ENCODE measurements around the gene KLF6. TPM values are rescaled to one million over a fixed set of nuclear protein-coding genes. Genes with fewer than 3 reads are reported as not detected.

Gene KLF6
- total and polyA plus RNA-seq, 7 experiments from 2014 or later, result 142 to 1,870 (median 168) TPM

- no peaks in the 10 kb centered on the region for H3K27me3 Mint-ChIP-seq
- DNase-seq (no peak), ATAC-seq (no peak)
- no peak overlapping the region for H3K27ac ChIP-seq (ENCODE audit: low read depth, low read length)
- H3K4me3 Mint-ChIP-seq, result peak overlapping the region in 1 of 10 donors; percentile 42
- H3K27ac Mint-ChIP-seq, result peak overlapping the region in 1 of 9 donors; percentile 53
- peaks cover 0 to 17% (median 0%) of the 10 kb centered on the region in 5 donors for H3K36me3 Mint-ChIP-seq
- peaks cover 20 to 67% of the 10 kb centered on the region in 2 donors for H3K4me1 ChIP-seq (ENCODE audit: control insufficient read depth in 2 of 2, insufficient read depth in 2 of 2, low read length in 2 of 2)
- peaks cover 19 to 86% (median 40%) of the 10 kb centered on the region in 7 donors for H3K4me1 Mint-ChIP-seq
- intact Hi-C loops (cut with micrococcal nuclease), result loop anchor here in 1 of 2 donors (10.0 kb wide), 1 partner anchor 482 kb away; no protein-coding TSS in a partner anchor
- H3K4me3 ChIP-seq (ENCODE audit: low read length), result no peak overlapping the region
- no peaks in the 10 kb centered on the region for H3K9me3 ChIP-seq (ENCODE audit: control insufficient read depth in 2 of 3, low read length in 3 of 3)
- H3K9me3 Mint-ChIP-seq, result peaks cover 0 to 5% (median 0%) of the 10 kb centered on the region in 11 donors
- ChIA-PET CTCF (interaction anchor here (0.9 kb wide), 1 partner anchor 12 kb away, joined by 3 read pairs; no protein-coding TSS in a partner anchor), POLR2A (interaction anchor here (3.1 to 3.2 kb wide), 2 partner anchors 18 to 21 kb away, joined by 16 to 42 read pairs; partner anchors contain the start of gene KLF6)
- no peaks in the 10 kb centered on the region for H3K36me3 ChIP-seq (ENCODE audit: control insufficient read depth in 2 of 3, insufficient read depth in 3 of 3, low read length in 3 of 3)
- no peaks in the 10 kb centered on the region for H3K27me3 ChIP-seq (ENCODE audit: control insufficient read depth in 2 of 2, insufficient read depth in 2 of 2, low read length in 2 of 2)
These were observed 22.0 kb downstream of the KLF6 start for GRCh38 chr10:3763035-3763456.

GRCh38 chr10:3762309-3762708, 22.7 kb downstream of the KLF6 start:
- no peaks in the 10 kb centered on the region for H3K36me3 ChIP-seq (ENCODE audit: control insufficient read depth in 2 of 3, insufficient read depth in 3 of 3, low read length in 3 of 3)
- DNase-seq (no peak), ATAC-seq (no peak)
- H3K9me3 ChIP-seq (ENCODE audit: control insufficient read depth in 2 of 3, low read length in 3 of 3), result no peaks in the 10 kb centered on the region
- intact Hi-C loops (cut with micrococcal nuclease), result loop anchor here in 1 of 2 donors (10.0 kb wide), 1 partner anchor 482 kb away; no protein-coding TSS in a partner anchor
- no peaks in the 10 kb centered on the region for H3K27me3 ChIP-seq (ENCODE audit: control insufficient read depth in 2 of 2, insufficient read depth in 2 of 2, low read length in 2 of 2)
- Mint-ChIP-seq H3K4me3 (no peak overlapping the region), H3K9me3 (peaks cover 0 to 5% (median 0%) of the 10 kb centered on the region in 11 donors), H3K27me3 (no peaks in the 10 kb centered on the region), H3K36me3 (peaks cover 0 to 18% (median 0%) of the 10 kb centered on the region in 5 donors), H3K27ac (no peak overlapping the region), H3K4me1 (peaks cover 21 to 93% (median 45%) of the 10 kb centered on the region in 7 donors)
- no peak overlapping the region for H3K4me3 ChIP-seq (ENCODE audit: low read length)
- H3K27ac ChIP-seq (ENCODE audit: low read depth, low read length), result no peak overlapping the region
- ChIA-PET POLR2A (interaction anchor here (0.7 to 1.6 kb wide), 2 partner anchors 20 to 197 kb away, joined by 3 to 4 read pairs; no protein-coding TSS in a partner anchor), CTCF (interaction anchor here (0.8 to 0.9 kb wide), 2 partner anchors 12 to 252 kb away, joined by 3 read pairs; no protein-coding TSS in a partner anchor)
- H3K4me1 ChIP-seq (ENCODE audit: control insufficient read depth in 2 of 2, insufficient read depth in 2 of 2, low read length in 2 of 2), result peaks cover 20 to 74% of the 10 kb centered on the region in 2 donors

GRCh38 chr10:3761904-3762303, 23.1 kb downstream of the KLF6 start:
- ChIA-PET POLR2A (interaction anchor here (0.7 to 1.6 kb wide), 5 partner anchors 11 to 197 kb away, joined by 3 to 5 read pairs (median 4); partner anchors contain the start of gene KLF6), CTCF (interaction anchor here (0.8 to 0.9 kb wide), 2 partner anchors 13 to 253 kb away, joined by 3 read pairs; no protein-coding TSS in a partner anchor)
- no peak for ATAC-seq
- Mint-ChIP-seq H3K27ac (peak overlapping the region in 1 of 9 donors; percentile 51), H3K27me3 (no peaks in the 10 kb centered on the region), H3K9me3 (peaks cover 0 to 5% (median 0%) of the 10 kb centered on the region in 11 donors), H3K4me3 (no peak overlapping the region), H3K36me3 (peaks cover 0 to 18% (median 0%) of the 10 kb centered on the region in 5 donors), H3K4me1 (peaks cover 21 to 95% (median 45%) of the 10 kb centered on the region in 7 donors)
- peaks cover 20 to 78% of the 10 kb centered on the region in 2 donors for H3K4me1 ChIP-seq (ENCODE audit: control insufficient read depth in 2 of 2, insufficient read depth in 2 of 2, low read length in 2 of 2)
- H3K27me3 ChIP-seq (ENCODE audit: control insufficient read depth in 2 of 2, insufficient read depth in 2 of 2, low read length in 2 of 2), result no peaks in the 10 kb centered on the region
- H3K36me3 ChIP-seq (ENCODE audit: control insufficient read depth in 2 of 3, insufficient read depth in 3 of 3, low read length in 3 of 3), result no peaks in the 10 kb centered on the region
- DNase-seq, result no peak
- H3K4me3 ChIP-seq (ENCODE audit: low read length), result no peak overlapping the region
- intact Hi-C loops (cut with micrococcal nuclease), result loop anchor here in 1 of 2 donors (10.0 kb wide), 1 partner anchor 483 kb away; no protein-coding TSS in a partner anchor
- no peak overlapping the region for H3K27ac ChIP-seq (ENCODE audit: low read depth, low read length)
- no peaks in the 10 kb centered on the region for H3K9me3 ChIP-seq (ENCODE audit: control insufficient read depth in 2 of 3, low read length in 3 of 3)

- no peaks in the 10 kb centered on the region for H3K27me3 Mint-ChIP-seq
- peaks cover 0 to 5% (median 0%) of the 10 kb centered on the region in 11 donors for H3K9me3 Mint-ChIP-seq
- Histone ChIP-seq H3K4me1 (ENCODE audit: control insufficient read depth in 2 of 2, insufficient read depth in 2 of 2, low read length in 2 of 2) (peaks cover 20 to 82% of the 10 kb centered on the region in 2 donors), H3K36me3 (ENCODE audit: control insufficient read depth in 2 of 3, insufficient read depth in 3 of 3, low read length in 3 of 3) (no peaks in the 10 kb centered on the region), H3K27me3 (ENCODE audit: control insufficient read depth in 2 of 2, insufficient read depth in 2 of 2, low read length in 2 of 2) (no peaks in the 10 kb centered on the region), H3K27ac (ENCODE audit: low read depth, low read length) (no peak overlapping the region), H3K9me3 (ENCODE audit: control insufficient read depth in 2 of 3, low read length in 3 of 3) (no peaks in the 10 kb centered on the region), H3K4me3 (ENCODE audit: low read length) (no peak overlapping the region)
- DNase-seq (no peak), ATAC-seq (peak; percentile 30)
- H3K4me3 Mint-ChIP-seq, result peak overlapping the region in 1 of 10 donors; percentile 63
- peak overlapping the region in 2 of 9 donors; percentile 32 to 83 for H3K27ac Mint-ChIP-seq
- intact Hi-C loops (cut with micrococcal nuclease), result loop anchor here in 1 of 2 donors (10.0 kb wide), 1 partner anchor 484 kb away; no protein-coding TSS in a partner anchor
- POLR2A ChIA-PET, result interaction anchor here (0.7 to 1.6 kb wide), 5 partner anchors 12 to 198 kb away, joined by 3 to 5 read pairs (median 4); partner anchors contain the start of gene KLF6
- CTCF ChIA-PET, result no interaction called here
- H3K4me1 Mint-ChIP-seq, result peaks cover 21 to 95% (median 45%) of the 10 kb centered on the region in 7 donors
- peaks cover 0 to 20% (median 0%) of the 10 kb centered on the region in 5 donors for H3K36me3 Mint-ChIP-seq
These were observed 23.9 kb downstream of the KLF6 start for GRCh38 chr10:3761021-3761686.

GRCh38 chr10:3760083-3760482, 24.9 kb downstream of the KLF6 start:
- H3K36me3 Mint-ChIP-seq, result peaks cover 0 to 21% (median 0%) of the 10 kb centered on the region in 5 donors
- POLR2A ChIA-PET, result no interaction called here
- H3K4me3 Mint-ChIP-seq, result no peak overlapping the region
- intact Hi-C loops (cut with micrococcal nuclease), result loop anchor here in 1 of 2 donors (10.0 kb wide), 1 partner anchor 485 kb away; no protein-coding TSS in a partner anchor
- Histone ChIP-seq H3K27me3 (ENCODE audit: control insufficient read depth in 2 of 2, insufficient read depth in 2 of 2, low read length in 2 of 2) (no peaks in the 10 kb centered on the region), H3K4me1 (ENCODE audit: control insufficient read depth in 2 of 2, insufficient read depth in 2 of 2, low read length in 2 of 2) (peaks cover 13 to 71% of the 10 kb centered on the region in 2 donors), H3K9me3 (ENCODE audit: control insufficient read depth in 2 of 3, low read length in 3 of 3) (no peaks in the 10 kb centered on the region), H3K36me3 (ENCODE audit: control insufficient read depth in 2 of 3, insufficient read depth in 3 of 3, low read length in 3 of 3) (no peaks in the 10 kb centered on the region), H3K4me3 (ENCODE audit: low read length) (no peak overlapping the region), H3K27ac (ENCODE audit: low read depth, low read length) (no peak overlapping the region)
- ATAC-seq, result no peak
- DNase-seq, result no peak
- peak overlapping the region in 2 of 9 donors; percentile 51 to 69 for H3K27ac Mint-ChIP-seq
- CTCF ChIA-PET, result no interaction called here
- no peaks in the 10 kb centered on the region for H3K27me3 Mint-ChIP-seq
- H3K4me1 Mint-ChIP-seq, result peaks cover 14 to 95% (median 38%) of the 10 kb centered on the region in 7 donors
- peaks cover 0 to 6% (median 0%) of the 10 kb centered on the region in 11 donors for H3K9me3 Mint-ChIP-seq

GRCh38 chr10:3759397-3759796, 25.6 kb downstream of the KLF6 start:
- CTCF ChIA-PET, result no interaction called here
- Histone ChIP-seq H3K27me3 (ENCODE audit: control insufficient read depth in 2 of 2, insufficient read depth in 2 of 2, low read length in 2 of 2) (no peaks in the 10 kb centered on the region), H3K27ac (ENCODE audit: low read depth, low read length) (no peak overlapping the region), H3K4me1 (ENCODE audit: control insufficient read depth in 2 of 2, insufficient read depth in 2 of 2, low read length in 2 of 2) (peaks cover 6 to 64% of the 10 kb centered on the region in 2 donors), H3K4me3 (ENCODE audit: low read length) (no peak overlapping the region), H3K36me3 (ENCODE audit: control insufficient read depth in 2 of 3, insufficient read depth in 3 of 3, low read length in 3 of 3) (no peaks in the 10 kb centered on the region), H3K9me3 (ENCODE audit: control insufficient read depth in 2 of 3, low read length in 3 of 3) (no peaks in the 10 kb centered on the region)
- DNase-seq (no peak), ATAC-seq (no peak)
- H3K27me3 Mint-ChIP-seq, result no peaks in the 10 kb centered on the region
- no peak overlapping the region for H3K4me3 Mint-ChIP-seq
- H3K27ac Mint-ChIP-seq, result peak overlapping the region in 2 of 9 donors; percentile 69 to 99
- peaks cover 7 to 93% (median 31%) of the 10 kb centered on the region in 7 donors for H3K4me1 Mint-ChIP-seq
- intact Hi-C loops (cut with micrococcal nuclease), result loop anchor here in 1 of 2 donors (2.0 to 5.0 kb wide), 4 partner anchors 137 to 522 kb away; no protein-coding TSS in a partner anchor
- POLR2A ChIA-PET, result no interaction called here
- peaks cover 0 to 7% (median 0%) of the 10 kb centered on the region in 11 donors for H3K9me3 Mint-ChIP-seq
- peaks cover 0 to 23% (median 0%) of the 10 kb centered on the region in 5 donors for H3K36me3 Mint-ChIP-seq

Measured in naive thymus-derived CD4-positive, alpha-beta T cell (primary cell).